ENCODE data around the gene SULT1A2. TPM values are rescaled to one million over a fixed set of nuclear protein-coding genes. Genes with fewer than 3 reads are reported as not detected.
"Not testable (repeated sequence)": the region's sequence is repeated elsewhere in the genome, so short reads cannot be mapped to it uniquely, and the experiment has no call there.

Gene SULT1A2
- total and polyA plus RNA-seq, 2 of the 8 experiments (the other 6 are each of a cell fraction or from before 2014, with no cell fraction given) = 0.29 to 0.35 TPM

DNA sequence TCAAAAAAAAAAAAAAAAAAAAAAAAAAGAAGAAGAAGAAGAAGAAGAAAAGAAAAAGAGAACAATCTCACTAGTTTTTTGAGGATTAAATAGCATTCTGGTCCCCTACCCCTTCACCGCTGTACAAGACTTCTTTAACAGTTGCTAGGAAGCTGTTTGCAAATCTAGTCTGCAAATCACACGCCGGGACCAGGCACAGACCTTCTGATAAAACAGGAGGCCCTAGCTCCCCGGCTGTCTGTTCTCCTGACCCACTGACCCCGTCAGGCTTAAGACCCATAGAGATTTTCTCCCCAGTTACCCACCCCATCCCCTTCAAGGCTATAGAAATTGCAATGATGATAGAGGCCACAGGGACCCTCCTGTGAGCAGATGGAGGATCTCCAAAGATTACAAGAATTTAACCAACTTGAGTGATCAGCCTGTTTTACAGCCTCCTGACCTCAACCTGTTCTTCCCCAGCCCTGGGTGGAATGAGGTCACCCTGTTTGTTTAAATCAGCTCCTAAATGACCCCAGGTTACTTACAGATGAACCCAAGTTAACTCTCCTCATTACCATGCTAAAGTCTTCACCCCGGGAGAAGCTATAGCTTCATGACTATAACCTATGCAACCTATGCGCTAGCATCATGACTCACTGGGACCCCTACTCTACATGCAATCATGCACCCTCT is 24.8 kb upstream of the SULT1A2 start (continued):
- TF ChIP-seq ZNF274 (IDR thresholded peaks at IDR 0.05; ENCODE audit: borderline replicate concordance, extremely low read depth, low read length) = no peak
- TF ChIP-seq RXRA (IDR thresholded peaks at IDR 0.05; ENCODE audit: insufficient read depth, low read depth, low read length) = no peak
- no peak for TF ChIP-seq SUZ12 (IDR thresholded peaks at IDR 0.05; ENCODE audit: low read length)
- TF ChIP-seq CTCF (IDR thresholded peaks at IDR 0.05; ENCODE audit: control extremely low read depth in 1 of 3, insufficient read depth in 1 of 3, low read depth in 1 of 3, low read length in 3 of 3) = no peak

DNA sequence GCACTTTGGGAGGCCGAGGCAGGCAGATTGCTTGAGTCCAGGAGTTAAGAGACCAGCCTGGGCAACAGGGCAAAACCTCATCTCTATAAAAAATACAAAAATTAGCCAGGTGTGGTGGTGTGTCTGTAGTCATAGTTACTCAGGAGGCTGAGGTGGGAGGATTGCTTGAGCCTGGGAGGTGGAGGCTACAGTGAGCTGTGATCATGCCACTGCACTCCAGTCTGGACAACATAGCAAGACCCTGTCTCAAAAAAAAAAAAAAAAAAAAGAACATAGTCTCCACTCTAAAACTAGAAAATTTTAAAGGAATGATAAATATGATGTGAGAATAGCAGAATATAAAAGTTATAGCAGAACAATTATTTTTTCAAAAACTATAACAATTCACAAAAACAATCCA is 23.5 kb upstream of the SULT1A2 start:
- H2BK15ac ChIP-seq (ENCODE audit: low read length); H3K27me3 ChIP-seq (replicated peaks in 1 of 4; ENCODE audit: control insufficient read depth in 3 of 4, extremely low read depth in 1 of 4, insufficient read depth in 3 of 4, low read length in 3 of 4); H4K91ac ChIP-seq (replicated peaks; ENCODE audit: insufficient read length, low read length); H2AK5ac ChIP-seq (ENCODE audit: low read depth, low read length); H3K79me1 ChIP-seq (ENCODE audit: low read depth, low read length); H3K4me1 ChIP-seq (replicated peaks in 1 of 4; ENCODE audit: control insufficient read depth in 3 of 4, insufficient read depth in 4 of 4, low read length in 3 of 4); H3K23ac ChIP-seq (ENCODE audit: insufficient read length); H3K56ac ChIP-seq (replicated peaks; ENCODE audit: insufficient read length, low read depth, low read length); H3K4me2 ChIP-seq (ENCODE audit: insufficient read depth in 1 of 2, low read depth in 2 of 2, low read length in 2 of 2); H3K4me3 ChIP-seq (ENCODE audit: extremely low read depth in 1 of 4, insufficient read depth in 2 of 4, low read depth in 3 of 4, low read length in 4 of 4); H3K14ac ChIP-seq (ENCODE audit: insufficient read length); H3K79me2 ChIP-seq (ENCODE audit: control insufficient read depth in 1 of 2, insufficient read depth in 2 of 2, low read length in 2 of 2); H2BK5ac ChIP-seq (ENCODE audit: low read depth, low read length); H3K36me3 ChIP-seq (ENCODE audit: control insufficient read depth in 2 of 4, insufficient read depth in 4 of 4, low read length in 3 of 4); H3K9me3 ChIP-seq (ENCODE audit: insufficient read depth in 2 of 2, low read depth in 1 of 2, low read length in 1 of 2); H4K5ac ChIP-seq (ENCODE audit: insufficient read length, low read depth, low read length); H2BK120ac ChIP-seq (replicated peaks; ENCODE audit: low read depth, low read length); H3K4ac ChIP-seq (replicated peaks; ENCODE audit: insufficient read length, low read depth, low read length); H2AFZ ChIP-seq (ENCODE audit: low read length); H2BK20ac ChIP-seq (ENCODE audit: low read length); H3K18ac ChIP-seq (ENCODE audit: extremely low read depth, low read length); H3K9ac ChIP-seq (replicated peaks in 1 of 4; ENCODE audit: extremely low read depth in 1 of 4, low read depth in 3 of 4, low read length in 3 of 4); H2BK12ac ChIP-seq (ENCODE audit: low read depth, low read length); CTCF ChIA-PET (ENCODE audit: partially characterized antibody); DNase-seq (ENCODE audit: low read depth in 1 of 2, low spot score in 2 of 2); POLR2A ChIA-PET (ENCODE audit: partially characterized antibody); H4K8ac ChIP-seq (ENCODE audit: extremely low read depth, insufficient read depth, low read length); H3K27ac ChIP-seq (ENCODE audit: low read depth, low read length); H3K23me2 ChIP-seq (ENCODE audit: low read depth, low read length); FAIRE-seq; H4K20me1 ChIP-seq (replicated peaks in 1 of 2; ENCODE audit: control insufficient read depth in 1 of 2, insufficient read depth in 2 of 2, low read length in 2 of 2): not testable (repeated sequence)
- 79% methylated on average over 1 of the region's 1 CpG; no CpG with 5 or more reads in 1 of the 2 experiments for WGBS, 2 experiments (ENCODE audit: extremely low coverage in 1 of 2, insufficient coverage in 1 of 2, insufficient read length in 1 of 2, insufficient replicate concordance in 2 of 2, low coverage in 1 of 2, low lambda C conversion rate in 2 of 2, missing lambda C conversion rate in 1 of 2)

All from H1 (cell line).